Smooth muscle cell (in vitro differentiated cells): ENCODE measurements around the gene ACOT8. TPM values are rescaled to one million over a fixed set of nuclear protein-coding genes. Genes with fewer than 3 reads are reported as not detected.

ENCODE experiments used
- DNase-seq: peaks from one replicate; lab custom pipeline; 2025; ENCODE audit not compliant: unreplicated experiment; lab: John Stamatoyannopoulos, UW
- H2AFZ ChIP-seq: fragments of 200-600 bp; sonication (generic); 2 replicates; pipeline ENCODE4 v1.6.0; 2016; ENCODE audit warnings: antibody characterized with exemption, low read depth, mild to moderate bottlenecking
- H3F3A ChIP-seq: fragments of 200-600 bp; sonication (generic); 2 replicates; pipeline ENCODE4 v1.6.0; 2017; ENCODE audit warnings: antibody characterized with exemption, low read depth
- H3K27ac ChIP-seq: fragments of 200-600 bp; sonication (generic); 2 replicates; pipeline ENCODE4 v1.5.1; 2016; ENCODE audit warnings: low read depth, mild to moderate bottlenecking
- H3K27me3 ChIP-seq: fragments of 200-600 bp; sonication (generic); 2 replicates; pipeline ENCODE4 v1.6.1; 2016; ENCODE audit warnings: low read depth, mild to moderate bottlenecking
- H3K36me3 ChIP-seq: fragments of 200-600 bp; sonication (generic); 2 replicates; pipeline ENCODE4 v1.5.1; 2016; ENCODE audit warnings: low read depth
- H3K4me1 ChIP-seq: fragments of 200-600 bp; sonication (generic); 2 replicates; pipeline ENCODE4 v1.5.1; 2016; ENCODE audit warnings: low read depth
- H3K4me2 ChIP-seq: fragments of 200-600 bp; sonication (generic); 2 replicates; pipeline ENCODE4 v1.6.0; 2016; ENCODE audit warnings: mild to moderate bottlenecking
- H3K4me3 ChIP-seq: fragments of 200-600 bp; sonication (generic); 2 replicates; pipeline ENCODE4 v1.5.1; 2016; ENCODE audit warnings: mild to moderate bottlenecking
- H3K79me2 ChIP-seq: fragments of 200-600 bp; sonication (generic); 2 replicates; pipeline ENCODE4 v1.6.0; 2016; ENCODE audit warnings: low read depth, mild to moderate bottlenecking
- H3K9ac ChIP-seq: fragments of 200-600 bp; sonication (generic); 2 replicates; pipeline ENCODE4 v1.6.0; 2016; ENCODE audit warnings: low read depth
- H3K9me3 ChIP-seq: fragments of 200-600 bp; sonication (generic); replicated peaks from 2 replicates; pipeline ENCODE4 v1.5.1; 2016; ENCODE audit warnings: low read depth
- H4K20me1 ChIP-seq: fragments of 200-600 bp; sonication (generic); 2 replicates; pipeline ENCODE4 v1.6.0; 2016; ENCODE audit warnings: low read depth
- WGBS: methylation state at CpG from one replicate; pipeline ENCODE4 v1.1.7; 2016; ENCODE audit warnings: low lambda C conversion rate; 5-methylcytosine and 5-hydroxymethylcytosine counted together
- polyA plus RNA-seq: library from polyadenylated mRNA; unstranded; fragments of >200 nt; fragmentation: Nextera tagmentation; extraction: Ambion mirVana; gene quantifications from 2 replicates; pipeline ENCODE4 v1.2.1, GENCODE V29; 2016
- total RNA-seq: library from RNA; depleted of rRNA; stranded (reverse); fragments of >200 nt; gene quantifications from 2 replicates; pipeline ENCODE4 v1.2.3, GENCODE V29; 2014
- TF ChIP-seq, protein P1 (sequence below): fragments of 200-600 bp; sonication (generic); IDR thresholded peaks from 2 replicates; pipeline ENCODE4 v1.5.1; 2017; ENCODE audit warnings: borderline replicate concordance, mild to moderate bottlenecking, antibody characterized with exemption; ENCODE audit not compliant: insufficient read depth, poor library complexity, severe bottlenecking

Gene ACOT8
- total and polyA plus RNA-seq, 2 experiments from 2014 or later: 31.9 to 43.8 TPM

GRCh38 chr20:45888681-45889080 lies 31.5 kb upstream of the ACOT8 start:
- TF ChIP-seq, protein P1, sequence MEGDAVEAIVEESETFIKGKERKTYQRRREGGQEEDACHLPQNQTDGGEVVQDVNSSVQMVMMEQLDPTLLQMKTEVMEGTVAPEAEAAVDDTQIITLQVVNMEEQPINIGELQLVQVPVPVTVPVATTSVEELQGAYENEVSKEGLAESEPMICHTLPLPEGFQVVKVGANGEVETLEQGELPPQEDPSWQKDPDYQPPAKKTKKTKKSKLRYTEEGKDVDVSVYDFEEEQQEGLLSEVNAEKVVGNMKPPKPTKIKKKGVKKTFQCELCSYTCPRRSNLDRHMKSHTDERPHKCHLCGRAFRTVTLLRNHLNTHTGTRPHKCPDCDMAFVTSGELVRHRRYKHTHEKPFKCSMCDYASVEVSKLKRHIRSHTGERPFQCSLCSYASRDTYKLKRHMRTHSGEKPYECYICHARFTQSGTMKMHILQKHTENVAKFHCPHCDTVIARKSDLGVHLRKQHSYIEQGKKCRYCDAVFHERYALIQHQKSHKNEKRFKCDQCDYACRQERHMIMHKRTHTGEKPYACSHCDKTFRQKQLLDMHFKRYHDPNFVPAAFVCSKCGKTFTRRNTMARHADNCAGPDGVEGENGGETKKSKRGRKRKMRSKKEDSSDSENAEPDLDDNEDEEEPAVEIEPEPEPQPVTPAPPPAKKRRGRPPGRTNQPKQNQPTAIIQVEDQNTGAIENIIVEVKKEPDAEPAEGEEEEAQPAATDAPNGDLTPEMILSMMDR: no peak
- Histone ChIP-seq H3K4me3 (no peak overlapping the region), H3F3A (no peaks in the 10 kb centered on the region), H3K36me3 (no peaks in the 10 kb centered on the region), H2AFZ (no peak overlapping the region), H3K9me3 (no peaks in the 10 kb centered on the region), H3K4me2 (no peak overlapping the region), H3K79me2 (peaks cover 5% of the 10 kb centered on the region), H3K27ac (no peak overlapping the region), H3K9ac (no peak overlapping the region), H4K20me1 (peaks cover 7% of the 10 kb centered on the region), H3K27me3 (no peaks in the 10 kb centered on the region), H3K4me1 (peaks cover 10% of the 10 kb centered on the region)
- no peak for DNase-seq
- 95% methylated on average over 3 of the region's 3 CpGs for WGBS

- no peaks in the 10 kb centered on the region for H3K9me3 ChIP-seq
- no peak within 1 kb of the TSS for H3K9ac ChIP-seq
- no peak within 1 kb of the TSS for H3K4me3 ChIP-seq
- H3K4me2 ChIP-seq: no peak within 1 kb of the TSS
- no peak within 1 kb of the TSS for H3K27ac ChIP-seq
- peaks cover 9% of the 10 kb centered on the region for H3K79me2 ChIP-seq
- no peaks in the 10 kb centered on the region for H3K27me3 ChIP-seq
- peaks cover 10% of the 10 kb centered on the region for H3K4me1 ChIP-seq
- H4K20me1 ChIP-seq: peaks cover 7% of the 10 kb centered on the region
- TF ChIP-seq, protein P1: no peak
- no peaks in the 10 kb centered on the region for H3K36me3 ChIP-seq
- no peak for DNase-seq
- 99% methylated on average over 8 of the region's 8 CpGs for WGBS
- no peaks in the 10 kb centered on the region for H3F3A ChIP-seq
- H2AFZ ChIP-seq: no peak within 1 kb of the TSS
Measured at GRCh38 chr20:45887346-45887715, 30.1 kb upstream of the ACOT8 start, which contains the start of gene SPATA25. TSS of gene SPATA25 (minus strand) at chr20:45887622. CDS start at chr20:45887590, 32 bp downstream.

DNA sequence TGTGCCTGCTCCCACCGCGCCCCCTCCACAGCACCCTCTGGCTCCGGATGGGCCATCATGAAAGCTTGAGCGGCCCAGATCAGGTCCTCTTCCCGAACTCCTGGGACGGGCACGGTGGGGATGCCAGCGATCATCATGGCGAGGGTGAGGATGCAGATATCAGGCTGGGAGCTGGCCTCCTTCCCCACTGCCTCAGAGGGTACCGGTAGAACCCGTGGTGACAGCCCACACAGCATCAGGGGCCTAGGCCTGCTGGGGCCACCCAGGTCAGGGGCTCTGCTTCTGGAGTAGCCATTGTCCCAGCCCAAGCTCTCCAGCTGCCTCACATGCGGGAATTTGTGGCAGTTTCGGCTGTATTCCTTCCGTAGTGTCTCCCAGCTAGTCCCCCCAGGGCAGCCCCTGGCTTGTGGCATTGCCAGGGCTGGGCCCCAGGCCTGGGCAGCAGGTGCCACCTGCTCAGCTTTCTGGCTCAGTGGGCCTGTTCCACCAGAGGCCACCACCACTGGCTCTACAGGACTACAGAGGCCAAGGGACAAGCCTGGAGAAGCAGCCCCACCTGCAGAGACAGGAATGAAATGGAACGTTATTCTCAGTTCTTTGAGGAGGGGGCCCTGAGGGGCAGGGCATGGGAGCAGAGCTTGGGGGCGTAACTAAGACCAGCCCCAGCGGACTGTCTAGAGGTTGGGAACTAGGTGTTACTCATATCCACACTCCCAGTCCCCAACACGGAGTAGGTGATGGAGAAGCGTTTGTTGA lies 29.6 kb upstream of the ACOT8 start:
- Histone ChIP-seq H4K20me1 (peaks cover 7% of the 10 kb centered on the region), H2AFZ (no peak overlapping the region), H3K9ac (no peak overlapping the region), H3K4me1 (peaks cover 6% of the 10 kb centered on the region), H3K27me3 (no peaks in the 10 kb centered on the region), H3K9me3 (no peaks in the 10 kb centered on the region), H3K79me2 (peaks cover 11% of the 10 kb centered on the region), H3K36me3 (no peaks in the 10 kb centered on the region), H3K4me3 (no peak overlapping the region), H3K27ac (no peak overlapping the region), H3K4me2 (no peak overlapping the region), H3F3A (peaks cover 4% of the 10 kb centered on the region)
- TF ChIP-seq, protein P1: no peak
- DNase-seq: no peak
- WGBS: 96% methylated on average over 19 of the region's 19 CpGs

DNA sequence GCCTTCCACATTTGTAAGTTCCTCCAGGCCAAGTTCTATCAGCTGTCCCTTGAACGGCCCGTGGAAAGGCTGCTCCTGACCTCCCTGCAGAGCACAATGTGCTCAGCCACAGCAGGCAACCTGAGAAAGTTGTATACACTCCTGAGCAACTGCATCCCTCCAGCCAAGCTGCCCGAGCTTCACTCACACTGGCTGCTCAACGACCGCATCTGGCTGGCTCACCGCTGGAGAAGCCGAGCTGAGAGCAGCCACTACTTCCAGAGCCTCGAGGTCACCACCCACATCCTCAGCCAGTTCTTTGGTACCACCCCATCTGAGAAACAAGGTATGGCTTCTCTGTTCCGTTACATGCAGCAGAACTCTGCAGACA lies 25.9 kb upstream of the ACOT8 start:
- H3K36me3 ChIP-seq: no peaks in the 10 kb centered on the region
- H3K9ac ChIP-seq: no peak overlapping the region
- H3K4me3 ChIP-seq: no peak overlapping the region
- H3K9me3 ChIP-seq: no peaks in the 10 kb centered on the region
- DNase-seq: no peak
- peaks cover 16% of the 10 kb centered on the region for H3K79me2 ChIP-seq
- TF ChIP-seq, protein P1: no peak
- H3F3A ChIP-seq: peaks cover 4% of the 10 kb centered on the region
- peaks cover 4% of the 10 kb centered on the region for H3K4me1 ChIP-seq
- peaks cover 7% of the 10 kb centered on the region for H4K20me1 ChIP-seq
- H3K4me2 ChIP-seq: no peak overlapping the region
- no peak overlapping the region for H2AFZ ChIP-seq
- no peaks in the 10 kb centered on the region for H3K27me3 ChIP-seq
- whole genome bisulfite sequencing: 95% methylated on average over 9 of the region's 9 CpGs
- H3K27ac ChIP-seq: no peak overlapping the region
